ENCODE measurements around the gene FERMT1. TPM values are rescaled to one million over a fixed set of nuclear protein-coding genes. Genes with fewer than 3 reads are reported as not detected.

The FERMT1 gene
- total and polyA plus RNA-seq, 2 experiments from 2014 or later = 16.2 to 18.3 TPM

DNA sequence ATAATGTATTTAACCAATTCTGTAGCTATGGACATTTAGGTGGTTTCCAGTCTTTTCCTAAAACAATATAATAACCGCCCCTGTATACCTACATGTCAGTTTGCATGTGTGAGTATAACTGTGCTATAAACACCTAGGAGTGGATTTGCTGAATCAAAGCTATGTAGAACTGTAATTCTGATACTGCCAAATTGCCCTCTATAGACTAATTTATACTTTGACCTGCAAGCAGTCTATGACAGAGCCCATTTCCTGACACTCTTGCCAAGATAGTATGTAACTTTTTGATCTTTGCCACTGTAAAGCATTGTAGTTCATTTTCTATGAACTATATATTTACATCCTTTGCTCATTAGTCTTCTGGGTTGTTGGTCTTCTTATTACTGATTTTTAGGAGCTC, 19.5 kb downstream of the FERMT1 start:
- Histone ChIP-seq H3K27ac (ENCODE audit: low read depth) (no peak overlapping the region), H3K9me2 (ENCODE audit: insufficient read depth) (no peaks in the 10 kb centered on the region), H3K4me3 (no peak overlapping the region), H3K4me1 (ENCODE audit: insufficient read depth) (no peaks in the 10 kb centered on the region), H3K79me2 (replicated peaks; ENCODE audit: insufficient read depth) (no peaks in the 10 kb centered on the region), H3K4me2 (no peak overlapping the region), H2AFZ (no peak overlapping the region), H3K36me3 (ENCODE audit: insufficient read depth) (no peaks in the 10 kb centered on the region; the same call in 1 of the 2 replicates), H4K20me1 (replicated peaks; ENCODE audit: insufficient read depth) (no peaks in the 10 kb centered on the region), H3F3A (replicated peaks; ENCODE audit: low read depth) (no peaks in the 10 kb centered on the region), H3K27me3 (ENCODE audit: insufficient read depth) (no peaks in the 10 kb centered on the region)
- Mint-ChIP-seq H3K36me3 (ENCODE audit: low read depth) (peaks cover 6% of the 10 kb centered on the region; the same call in 2 of the 3 replicates), H3K4me3 (no peak overlapping the region), H3K4me1 (peaks cover 6% of the 10 kb centered on the region; the same call in 2 of the 3 replicates), H3K27ac (no peak overlapping the region), H3K9me3 (no peaks in the 10 kb centered on the region), H3K27me3 (ENCODE audit: insufficient read depth, low read depth, poor library complexity) (peaks cover 4% of the 10 kb centered on the region)
- ATAC-seq (no peak), DNase-seq (ENCODE audit: low spot score) (no peak)
- TF ChIP-seq, protein P1, sequence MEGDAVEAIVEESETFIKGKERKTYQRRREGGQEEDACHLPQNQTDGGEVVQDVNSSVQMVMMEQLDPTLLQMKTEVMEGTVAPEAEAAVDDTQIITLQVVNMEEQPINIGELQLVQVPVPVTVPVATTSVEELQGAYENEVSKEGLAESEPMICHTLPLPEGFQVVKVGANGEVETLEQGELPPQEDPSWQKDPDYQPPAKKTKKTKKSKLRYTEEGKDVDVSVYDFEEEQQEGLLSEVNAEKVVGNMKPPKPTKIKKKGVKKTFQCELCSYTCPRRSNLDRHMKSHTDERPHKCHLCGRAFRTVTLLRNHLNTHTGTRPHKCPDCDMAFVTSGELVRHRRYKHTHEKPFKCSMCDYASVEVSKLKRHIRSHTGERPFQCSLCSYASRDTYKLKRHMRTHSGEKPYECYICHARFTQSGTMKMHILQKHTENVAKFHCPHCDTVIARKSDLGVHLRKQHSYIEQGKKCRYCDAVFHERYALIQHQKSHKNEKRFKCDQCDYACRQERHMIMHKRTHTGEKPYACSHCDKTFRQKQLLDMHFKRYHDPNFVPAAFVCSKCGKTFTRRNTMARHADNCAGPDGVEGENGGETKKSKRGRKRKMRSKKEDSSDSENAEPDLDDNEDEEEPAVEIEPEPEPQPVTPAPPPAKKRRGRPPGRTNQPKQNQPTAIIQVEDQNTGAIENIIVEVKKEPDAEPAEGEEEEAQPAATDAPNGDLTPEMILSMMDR (conservative IDR thresholded peaks at IDR 0.05; ENCODE audit: low read depth in 2 of 2) = no peak
- TF ChIP-seq, protein P2, sequence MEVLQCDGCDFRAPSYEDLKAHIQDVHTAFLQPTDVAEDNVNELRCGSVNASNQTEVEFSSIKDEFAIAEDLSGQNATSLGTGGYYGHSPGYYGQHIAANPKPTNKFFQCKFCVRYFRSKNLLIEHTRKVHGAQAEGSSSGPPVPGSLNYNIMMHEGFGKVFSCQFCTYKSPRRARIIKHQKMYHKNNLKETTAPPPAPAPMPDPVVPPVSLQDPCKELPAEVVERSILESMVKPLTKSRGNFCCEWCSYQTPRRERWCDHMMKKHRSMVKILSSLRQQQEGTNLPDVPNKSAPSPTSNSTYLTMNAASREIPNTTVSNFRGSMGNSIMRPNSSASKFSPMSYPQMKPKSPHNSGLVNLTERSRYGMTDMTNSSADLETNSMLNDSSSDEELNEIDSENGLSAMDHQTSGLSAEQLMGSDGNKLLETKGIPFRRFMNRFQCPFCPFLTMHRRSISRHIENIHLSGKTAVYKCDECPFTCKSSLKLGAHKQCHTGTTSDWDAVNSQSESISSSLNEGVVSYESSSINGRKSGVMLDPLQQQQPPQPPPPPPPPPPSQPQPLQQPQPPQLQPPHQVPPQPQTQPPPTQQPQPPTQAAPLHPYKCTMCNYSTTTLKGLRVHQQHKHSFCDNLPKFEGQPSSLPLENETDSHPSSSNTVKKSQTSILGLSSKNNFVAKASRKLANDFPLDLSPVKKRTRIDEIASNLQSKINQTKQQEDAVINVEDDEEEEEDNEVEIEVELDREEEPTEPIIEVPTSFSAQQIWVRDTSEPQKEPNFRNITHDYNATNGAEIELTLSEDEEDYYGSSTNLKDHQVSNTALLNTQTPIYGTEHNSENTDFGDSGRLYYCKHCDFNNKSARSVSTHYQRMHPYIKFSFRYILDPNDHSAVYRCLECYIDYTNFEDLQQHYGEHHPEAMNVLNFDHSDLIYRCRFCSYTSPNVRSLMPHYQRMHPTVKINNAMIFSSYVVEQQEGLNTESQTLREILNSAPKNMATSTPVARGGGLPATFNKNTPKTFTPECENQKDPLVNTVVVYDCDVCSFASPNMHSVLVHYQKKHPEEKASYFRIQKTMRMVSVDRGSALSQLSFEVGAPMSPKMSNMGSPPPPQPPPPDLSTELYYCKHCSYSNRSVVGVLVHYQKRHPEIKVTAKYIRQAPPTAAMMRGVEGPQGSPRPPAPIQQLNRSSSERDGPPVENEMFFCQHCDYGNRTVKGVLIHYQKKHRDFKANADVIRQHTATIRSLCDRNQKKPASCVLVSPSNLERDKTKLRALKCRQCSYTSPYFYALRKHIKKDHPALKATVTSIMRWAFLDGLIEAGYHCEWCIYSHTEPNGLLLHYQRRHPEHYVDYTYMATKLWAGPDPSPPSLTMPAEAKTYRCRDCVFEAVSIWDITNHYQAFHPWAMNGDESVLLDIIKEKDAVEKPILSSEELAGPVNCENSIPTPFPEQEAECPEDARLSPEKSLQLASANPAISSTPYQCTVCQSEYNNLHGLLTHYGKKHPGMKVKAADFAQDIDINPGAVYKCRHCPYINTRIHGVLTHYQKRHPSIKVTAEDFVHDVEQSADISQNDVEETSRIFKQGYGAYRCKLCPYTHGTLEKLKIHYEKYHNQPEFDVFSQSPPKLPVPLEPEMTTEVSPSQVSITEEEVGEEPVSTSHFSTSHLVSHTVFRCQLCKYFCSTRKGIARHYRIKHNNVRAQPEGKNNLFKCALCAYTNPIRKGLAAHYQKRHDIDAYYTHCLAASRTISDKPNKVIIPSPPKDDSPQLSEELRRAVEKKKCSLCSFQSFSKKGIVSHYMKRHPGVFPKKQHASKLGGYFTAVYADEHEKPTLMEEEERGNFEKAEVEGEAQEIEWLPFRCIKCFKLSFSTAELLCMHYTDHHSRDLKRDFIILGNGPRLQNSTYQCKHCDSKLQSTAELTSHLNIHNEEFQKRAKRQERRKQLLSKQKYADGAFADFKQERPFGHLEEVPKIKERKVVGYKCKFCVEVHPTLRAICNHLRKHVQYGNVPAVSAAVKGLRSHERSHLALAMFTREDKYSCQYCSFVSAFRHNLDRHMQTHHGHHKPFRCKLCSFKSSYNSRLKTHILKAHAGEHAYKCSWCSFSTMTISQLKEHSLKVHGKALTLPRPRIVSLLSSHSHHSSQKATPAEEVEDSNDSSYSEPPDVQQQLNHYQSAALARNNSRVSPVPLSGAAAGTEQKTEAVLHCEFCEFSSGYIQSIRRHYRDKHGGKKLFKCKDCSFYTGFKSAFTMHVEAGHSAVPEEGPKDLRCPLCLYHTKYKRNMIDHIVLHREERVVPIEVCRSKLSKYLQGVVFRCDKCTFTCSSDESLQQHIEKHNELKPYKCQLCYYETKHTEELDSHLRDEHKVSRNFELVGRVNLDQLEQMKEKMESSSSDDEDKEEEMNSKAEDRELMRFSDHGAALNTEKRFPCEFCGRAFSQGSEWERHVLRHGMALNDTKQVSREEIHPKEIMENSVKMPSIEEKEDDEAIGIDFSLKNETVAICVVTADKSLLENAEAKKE (CRISPR knock-in tag; IDR thresholded peaks at IDR 0.05) = no peak

DNA sequence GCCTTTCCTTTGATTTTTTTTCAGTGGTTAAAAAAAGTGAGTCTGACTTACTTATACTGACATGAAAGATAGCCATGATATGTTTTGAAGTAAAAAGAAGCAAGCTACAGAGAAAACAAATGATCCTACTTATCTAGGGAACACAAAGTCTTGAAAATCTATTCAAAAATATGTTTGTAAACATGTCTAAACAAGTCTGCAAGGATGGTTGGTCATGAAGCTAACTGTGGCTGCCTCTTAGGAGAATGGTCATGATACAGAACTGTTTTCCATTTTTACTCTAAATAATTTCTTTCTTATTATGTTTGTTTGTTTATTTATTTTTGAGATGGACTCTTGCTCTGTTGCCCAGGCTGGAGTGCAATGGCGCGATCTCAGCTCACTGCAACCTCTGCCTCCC, 21.5 kb downstream of the FERMT1 start:
- TF ChIP-seq ZNF331 (CRISPR knock-in tag; IDR thresholded peaks at IDR 0.05; ENCODE audit: low read depth) = no peak
- TF ChIP-seq EZH2phosphoT487 (IDR thresholded peaks at IDR 0.05; ENCODE audit: unreplicated experiment) = no peak
- Histone ChIP-seq H3K9me2 (ENCODE audit: insufficient read depth) (no peaks in the 10 kb centered on the region), H3K36me3 (ENCODE audit: insufficient read depth) (peaks cover 10% of the 10 kb centered on the region), H2AFZ (no peak overlapping the region), H3K79me2 (replicated peaks; ENCODE audit: insufficient read depth) (no peaks in the 10 kb centered on the region), H3K27ac (ENCODE audit: low read depth) (no peak overlapping the region), H3K4me1 (ENCODE audit: insufficient read depth) (no peaks in the 10 kb centered on the region), H3K4me3 (no peak overlapping the region), H3K27me3 (ENCODE audit: insufficient read depth) (no peaks in the 10 kb centered on the region), H4K20me1 (replicated peaks; ENCODE audit: insufficient read depth) (no peaks in the 10 kb centered on the region), H3F3A (replicated peaks; ENCODE audit: low read depth) (no peaks in the 10 kb centered on the region), H3K4me2 (no peak overlapping the region)
- peaks cover 3% of the 10 kb centered on the region; the same call in 1 of the 3 replicates for H3K4me1 Mint-ChIP-seq
- DNase-seq (ENCODE audit: low spot score) = no peak
- H3K4me3 Mint-ChIP-seq = no peak overlapping the region
- H3K27me3 Mint-ChIP-seq (ENCODE audit: insufficient read depth, low read depth, poor library complexity) = peaks cover 3% of the 10 kb centered on the region
- no peaks in the 10 kb centered on the region for H3K9me3 Mint-ChIP-seq
- ATAC-seq = no peak
- no peak overlapping the region for H3K27ac Mint-ChIP-seq
- peaks cover 3% of the 10 kb centered on the region; the same call in 2 of the 3 replicates for H3K36me3 Mint-ChIP-seq (ENCODE audit: low read depth)

Data from GM23338 (cell line).